T-cell (primary cell): Measurements from ENCODE around the gene FOXO3. TPM values are rescaled to one million over a fixed set of nuclear protein-coding genes. Genes with fewer than 3 reads are reported as not detected.

Experiments used
- ATAC-seq, 4 experiments: fragments of 200-7000 bp in 3 of 4; fragments of 150-1000 bp in 1 of 4; cut with Tn5 transposase; replicated peaks in 1 of 4; 1 replicate in 3 of 4; 2 replicates in 1 of 4; pipeline ENCODE4 v1.10.0; 2021; ENCODE audit warnings: moderate library complexity in 3 of 4, mild to moderate bottlenecking in 2 of 4, moderate number of reproducible peaks in 1 of 4
- CTCF ChIA-PET, 2 donors: fragments of 300-600 bp; sonication (Branson Sonifier 250); formaldehyde crosslinking; loops; one replicate each; lab custom pipeline; 2022; ENCODE audit warnings: antibody characterized with exemption in 2 of 2; lab: Charles Lee
- POLR2A ChIA-PET, 2 donors: fragments of 300-600 bp; sonication (Branson Sonifier 250); formaldehyde crosslinking; loops; one replicate each; lab custom pipeline; 2022; ENCODE audit warnings: antibody characterized with exemption in 2 of 2; lab: Charles Lee
- DNase-seq, 35 experiments: peaks; one replicate each; pipeline versions ENCODE4 v3.0.0 to v3.0.0-alpha.2; 2013 to 2023
- H3K27ac ChIP-seq: one replicate; pipeline ENCODE4 v1.5.1; 2013; ENCODE audit warnings: low read length
- H3K27me3 ChIP-seq, 2 experiments: replicated peaks in 1 of 2; 1 replicate in 1 of 2; 2 replicates in 1 of 2; pipeline versions ENCODE4 v1.6.1 to v1.7.0; 2013; ENCODE audit warnings: low read length in 1 of 2, mixed read lengths in 1 of 2; ENCODE audit not compliant: control insufficient read depth in 2 of 2, insufficient read depth in 2 of 2; ENCODE audit errors: extremely low read depth in 1 of 2
- H3K36me3 ChIP-seq, 2 donors: 1 replicate in 1 of 2; 2 replicates in 1 of 2; pipeline versions ENCODE4 v1.6.1 to v1.7.0; 2013; ENCODE audit warnings: low read length in 1 of 2; ENCODE audit not compliant: control insufficient read depth in 2 of 2, insufficient read depth in 1 of 2; ENCODE audit errors: extremely low read depth in 1 of 2
- H3K4me1 ChIP-seq, 2 experiments: 1 replicate in 1 of 2; 2 replicates in 1 of 2; pipeline versions ENCODE4 v1.6.1 to v1.7.0; 2013; ENCODE audit warnings: low read length in 2 of 2, mixed read lengths in 1 of 2; ENCODE audit not compliant: insufficient read depth in 2 of 2, control insufficient read depth in 1 of 2; ENCODE audit errors: extremely low read depth in 1 of 2
- H3K4me3 ChIP-seq, 2 donors: 1 replicate in 1 of 2; 2 replicates in 1 of 2; pipeline versions ENCODE4 v1.5.1 to v1.7.0; 2013; ENCODE audit warnings: mild to moderate bottlenecking in 2 of 2, low read length in 1 of 2, moderate library complexity in 1 of 2; ENCODE audit not compliant: control insufficient read depth in 1 of 2; ENCODE audit errors: extremely low read depth in 1 of 2
- H3K9me3 ChIP-seq: 2 replicates; pipeline ENCODE4 v1.7.0; 2013
- H3K27ac Mint-ChIP-seq, 2 donors: one replicate each; pipeline ENCODE4 v1.8.0; 2020 to 2021; ENCODE audit warnings: mild to moderate bottlenecking in 2 of 2, mixed read lengths in 2 of 2
- H3K27me3 Mint-ChIP-seq, 2 donors: one replicate each; pipeline ENCODE4 v1.8.0; 2021 to 2022; ENCODE audit warnings: mixed read lengths in 2 of 2
- H3K36me3 Mint-ChIP-seq: one replicate; pipeline ENCODE4 v1.8.0; 2021; ENCODE audit warnings: mixed read lengths
- H3K4me1 Mint-ChIP-seq, 3 donors: one replicate each; pipeline ENCODE4 v1.8.0; 2020 to 2022; ENCODE audit warnings: mixed read lengths in 3 of 3, mild to moderate bottlenecking in 1 of 3
- H3K4me3 Mint-ChIP-seq, 3 donors: one replicate each; pipeline ENCODE4 v1.8.0; 2020 to 2022; ENCODE audit warnings: mild to moderate bottlenecking in 3 of 3, mixed read lengths in 3 of 3, moderate library complexity in 3 of 3
- H3K9me3 Mint-ChIP-seq, 3 donors: one replicate each; pipeline ENCODE4 v1.8.0; 2020 to 2022; ENCODE audit warnings: mixed read lengths in 3 of 3
- WGBS: methylation state at CpG from one replicate; pipeline ENCODE4 v1.1.5; 2013; ENCODE audit warnings: missing lambda C conversion rate; ENCODE audit not compliant: insufficient coverage; 5-methylcytosine and 5-hydroxymethylcytosine counted together
- total RNA-seq, 35 experiments: library from RNA in 6 of 35; stranded (reverse) in 6 of 35; fragments of 120-200 nt in 1 of 35; gene quantifications; one replicate each; pipeline versions ENCODE4 v1.2.1 to v1.2.4 and lab custom pipeline; 2013 to 2026

FOXO3 gene
- total RNA-seq = 10 to 100 TPM; 21.5 to 26.2 (median 22.2) TPM
- 21.8 TPM for total RNA-seq (2013)
- total RNA-seq (lab: John Stamatoyannopoulos, UW) = 19.5 to 77.1 (median 52.4) reads per million in 29 experiments

DNA sequence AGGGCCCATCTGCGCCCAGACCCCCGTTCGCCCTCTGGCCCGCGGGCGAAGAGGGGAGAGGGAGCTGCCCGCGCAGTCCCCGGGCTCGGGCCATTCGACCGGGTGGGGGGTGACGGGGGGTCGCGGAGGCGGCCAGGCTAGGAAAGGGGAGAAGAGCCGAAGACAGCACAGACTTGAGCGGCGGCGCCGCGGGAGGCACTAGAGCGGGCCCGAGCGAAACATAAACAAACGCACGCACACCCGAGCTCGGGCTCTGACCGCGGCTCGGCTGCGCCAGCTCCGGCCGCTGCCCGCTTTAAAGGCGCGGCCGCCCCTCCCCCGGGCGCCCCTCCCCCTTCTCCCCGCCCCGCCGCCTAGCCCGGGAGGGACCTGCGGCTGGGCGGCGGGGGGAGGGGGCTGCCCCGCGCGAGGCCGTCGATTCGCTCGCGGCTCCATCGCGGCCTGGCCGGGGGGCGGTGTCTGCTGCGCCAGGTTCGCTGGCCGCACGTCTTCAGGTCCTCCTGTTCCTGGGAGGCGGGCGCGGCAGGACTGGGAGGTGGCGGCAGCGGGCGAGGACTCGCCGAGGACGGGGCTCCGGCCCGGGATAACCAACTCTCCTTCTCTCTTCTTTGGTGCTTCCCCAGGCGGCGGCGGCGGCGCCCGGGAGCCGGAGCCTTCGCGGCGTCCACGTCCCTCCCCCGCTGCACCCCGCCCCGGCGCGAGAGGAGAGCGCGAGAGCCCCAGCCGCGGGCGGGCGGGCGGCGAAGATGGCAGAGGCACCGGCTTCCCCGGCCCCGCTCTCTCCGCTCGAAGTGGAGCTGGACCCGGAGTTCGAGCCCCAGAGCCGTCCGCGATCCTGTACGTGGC, at the start of gene FOXO3:
TSS of gene FOXO3 (plus strand) at position 455 of the 846 bp plus-strand sequence. CDS start at position 747, 292 bp downstream.
- peaks cover 39 to 49% (median 44%) of the 10 kb centered on the region in 3 donors for H3K4me1 Mint-ChIP-seq
- peaks cover 11% of the 10 kb centered on the region for H3K36me3 Mint-ChIP-seq
- no peaks in the 10 kb centered on the region for H3K9me3 ChIP-seq
- H3K4me1 ChIP-seq = peaks cover 24 to 28% of the 10 kb centered on the region in 2 experiments
- H3K27ac ChIP-seq = peak within 1 kb of the TSS; percentile 80
- peak within 1 kb of the TSS; percentile 87 to 89 (median 87) for H3K4me3 Mint-ChIP-seq
- H3K36me3 ChIP-seq = peaks cover 0 to 9% of the 10 kb centered on the region in 2 donors
- H3K27me3 ChIP-seq = peaks cover 0 to 5% of the 10 kb centered on the region in 2 experiments
- no peaks in the 10 kb centered on the region for H3K9me3 Mint-ChIP-seq
- WGBS = under 1% methylated on average over 78 of the region's 110 CpGs
- ChIA-PET POLR2A (no interaction called here), CTCF (no interaction called here)
- peak within 1 kb of the TSS; percentile 96 to 97 for H3K4me3 ChIP-seq
- ATAC-seq (peak in 1 of 4 experiments; percentile 0), DNase-seq (peak in 34 of 35 experiments; percentile 36 to 78 (median 52))
- H3K27me3 Mint-ChIP-seq = no peaks in the 10 kb centered on the region
- H3K27ac Mint-ChIP-seq = peak within 1 kb of the TSS; percentile 85 to 88

DNA sequence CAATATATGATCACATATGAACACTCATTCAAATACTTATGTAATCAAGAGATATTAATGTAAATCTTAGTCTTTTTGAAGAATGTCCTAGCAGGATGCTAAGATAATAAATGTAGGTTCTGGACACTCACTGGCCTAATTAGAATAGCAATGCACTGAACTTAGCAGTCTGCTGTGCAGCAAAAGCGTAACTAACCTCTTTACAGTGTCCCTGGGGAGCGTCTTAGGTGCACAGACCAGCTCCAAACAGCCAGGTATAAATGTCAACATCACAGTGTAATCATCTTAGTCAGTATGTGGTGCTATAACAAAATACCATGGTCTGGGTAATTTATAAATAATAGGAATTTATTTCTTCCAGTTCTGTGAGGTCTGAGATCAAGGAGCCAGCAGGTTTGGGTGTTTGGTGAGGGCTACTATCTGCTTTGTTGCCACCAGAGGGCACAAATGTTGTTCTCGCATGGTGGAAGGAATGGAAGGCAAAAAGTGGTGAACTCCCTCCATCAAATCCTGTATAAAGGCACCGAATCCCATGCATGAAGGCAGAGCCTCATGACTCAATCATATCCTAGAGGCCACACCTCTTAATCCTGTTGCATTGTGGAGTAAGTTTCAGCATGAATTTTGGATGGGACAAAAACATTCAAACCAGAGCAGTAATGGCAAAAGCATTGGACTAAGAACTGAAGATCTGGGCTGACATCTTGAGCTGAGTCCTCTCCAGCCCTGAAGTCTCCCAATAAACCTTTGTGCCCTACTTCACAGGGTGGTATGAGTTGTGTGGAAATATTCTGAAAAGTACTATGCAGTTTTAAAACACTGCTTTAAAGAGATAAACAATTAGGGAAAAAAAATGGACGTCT, 41.8 kb upstream of the FOXO3 start:
- no peak overlapping the region for H3K27ac Mint-ChIP-seq
- Histone ChIP-seq H3K27ac (no peak overlapping the region), H3K9me3 (no peaks in the 10 kb centered on the region), H3K4me3 (no peak overlapping the region), H3K4me1 (no peaks in the 10 kb centered on the region), H3K36me3 (peaks cover 0 to 11% of the 10 kb centered on the region in 2 donors), H3K27me3 (no peaks in the 10 kb centered on the region)
- no peak overlapping the region for H3K4me3 Mint-ChIP-seq
- WGBS = 100% methylated on average over 1 of the region's 5 CpGs
- ChIA-PET CTCF (interaction anchor here (1.0 kb wide), 2 partner anchors 9 to 490 kb away, joined by 3 read pairs; no protein-coding TSS in a partner anchor), POLR2A (interaction anchor here in 1 of 2 donors (0.6 kb wide), 2 partner anchors 338 to 428 kb away, joined by 3 read pairs; no protein-coding TSS in a partner anchor)
- DNase-seq (peak in 1 of 35 experiments; percentile 19), ATAC-seq (no peak)
- H3K36me3 Mint-ChIP-seq = peaks cover 15% of the 10 kb centered on the region
- H3K4me1 Mint-ChIP-seq = no peaks in the 10 kb centered on the region
- H3K9me3 Mint-ChIP-seq = no peaks in the 10 kb centered on the region
- H3K27me3 Mint-ChIP-seq = no peaks in the 10 kb centered on the region

DNA sequence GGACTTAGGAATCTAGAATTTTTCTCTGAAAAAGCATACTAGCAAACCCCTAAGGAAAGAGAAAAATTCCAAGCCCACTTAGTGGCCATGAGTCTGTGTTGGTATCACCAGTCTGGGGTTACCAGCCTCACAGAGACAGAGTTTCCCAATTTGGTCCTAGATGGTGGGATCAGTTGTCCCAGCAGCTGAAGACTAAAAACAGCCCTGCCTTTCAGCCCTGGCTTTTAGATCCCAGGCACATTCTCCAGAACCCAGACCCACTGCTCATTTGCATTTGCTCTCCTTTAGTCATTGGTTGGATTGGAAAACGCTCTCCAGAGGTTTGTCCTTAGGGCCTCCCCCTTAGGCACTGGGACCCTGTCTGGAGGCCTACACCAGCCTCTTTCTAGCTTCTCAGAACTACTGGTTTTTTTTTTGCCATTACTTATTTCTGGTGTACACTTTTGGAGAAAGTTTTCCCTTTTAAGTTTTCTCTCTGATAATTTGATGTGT, 39.1 kb upstream of the FOXO3 start:
- no CpG with 5 or more reads among the region's 1 CpG for WGBS
- Mint-ChIP-seq H3K36me3 (peaks cover 15% of the 10 kb centered on the region), H3K27me3 (no peaks in the 10 kb centered on the region), H3K4me3 (no peak overlapping the region), H3K27ac (no peak overlapping the region), H3K4me1 (no peaks in the 10 kb centered on the region), H3K9me3 (no peaks in the 10 kb centered on the region)
- no peak for DNase-seq
- Histone ChIP-seq H3K27me3 (no peaks in the 10 kb centered on the region), H3K4me1 (no peaks in the 10 kb centered on the region), H3K4me3 (no peak overlapping the region), H3K36me3 (peaks cover 0 to 11% of the 10 kb centered on the region in 2 donors), H3K9me3 (no peaks in the 10 kb centered on the region), H3K27ac (no peak overlapping the region)
- POLR2A ChIA-PET = no interaction called here
- CTCF ChIA-PET = interaction anchor here in 1 of 2 donors (0.7 to 1.1 kb wide), 2 partner anchors 20 to 583 kb away, joined by 3 read pairs; no protein-coding TSS in a partner anchor
- no peak for ATAC-seq

DNA sequence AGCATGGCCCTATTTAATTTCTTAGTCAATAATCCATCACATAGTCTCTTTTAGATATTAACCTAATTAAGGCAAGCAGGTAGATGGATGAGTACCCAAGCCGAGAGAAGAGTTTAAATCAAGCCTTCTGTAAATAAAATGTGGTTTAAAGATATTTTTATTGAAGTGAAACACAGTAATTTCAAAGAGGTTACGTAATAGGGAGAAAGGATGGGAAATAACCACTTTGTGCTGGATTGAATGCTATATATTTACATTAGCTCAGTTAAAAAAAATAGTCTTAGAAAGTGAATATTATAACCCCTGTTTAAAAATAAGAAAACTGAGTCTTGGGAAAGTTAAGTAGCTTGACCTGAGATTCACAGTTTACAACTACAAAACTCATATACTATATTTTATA, 37.0 kb upstream of the FOXO3 start:
- DNase-seq (no peak), ATAC-seq (no peak)
- Mint-ChIP-seq H3K27ac (no peak overlapping the region), H3K9me3 (no peaks in the 10 kb centered on the region), H3K4me1 (no peaks in the 10 kb centered on the region), H3K36me3 (peaks cover 15% of the 10 kb centered on the region), H3K4me3 (no peak overlapping the region), H3K27me3 (no peaks in the 10 kb centered on the region)
- Histone ChIP-seq H3K9me3 (no peaks in the 10 kb centered on the region), H3K4me1 (no peaks in the 10 kb centered on the region), H3K36me3 (peaks cover 0 to 11% of the 10 kb centered on the region in 2 donors), H3K4me3 (no peak overlapping the region), H3K27ac (no peak overlapping the region), H3K27me3 (peaks cover 0 to 4% of the 10 kb centered on the region in 2 experiments)
- WGBS = no CpG with 5 or more reads among the region's 2 CpGs
- POLR2A ChIA-PET = interaction anchor here in 1 of 2 donors (0.6 kb wide), 1 partner anchor 869 kb away, joined by 3 read pairs; no protein-coding TSS in a partner anchor
- CTCF ChIA-PET = interaction anchor here (0.5 to 0.7 kb wide), 2 partner anchors 10 to 201 kb away, joined by 4 to 5 read pairs; no protein-coding TSS in a partner anchor

DNA sequence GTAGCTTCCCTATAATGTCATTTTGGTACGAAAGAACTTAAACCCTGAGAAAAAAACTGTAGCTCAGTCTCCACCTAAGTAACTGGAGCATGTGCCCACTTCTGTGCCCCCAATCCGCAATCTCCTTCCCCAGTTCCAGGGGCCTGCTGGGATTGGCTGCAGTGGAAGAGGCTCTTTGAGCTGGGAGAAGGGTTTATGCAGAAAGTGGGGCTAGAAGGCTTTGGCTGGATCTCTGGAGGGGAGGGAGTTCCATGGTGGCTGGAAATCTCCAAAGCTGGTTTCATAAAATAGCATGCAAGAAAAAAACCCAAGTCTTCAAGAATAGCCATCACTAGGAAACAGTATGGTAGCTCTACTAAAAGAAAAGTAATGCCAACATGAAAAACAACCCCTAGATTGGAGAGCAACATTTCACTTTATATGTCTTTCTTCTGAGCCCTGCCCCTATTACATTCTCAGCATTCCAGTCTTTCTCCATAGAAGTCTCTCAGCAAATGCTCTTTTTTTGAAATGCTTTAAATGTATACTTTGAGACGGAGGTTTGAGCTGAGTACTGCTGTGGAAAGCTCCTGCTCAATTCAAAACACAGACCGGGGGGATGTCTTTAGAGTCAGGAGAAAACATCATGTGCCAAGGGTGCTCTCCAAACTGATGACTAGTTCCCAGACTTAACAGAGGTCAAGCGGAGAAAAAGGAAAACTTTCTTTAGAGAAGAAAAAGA, 36.0 kb upstream of the FOXO3 start:
- Histone ChIP-seq H3K27ac (no peak overlapping the region), H3K4me1 (no peaks in the 10 kb centered on the region), H3K4me3 (no peak overlapping the region), H3K27me3 (peaks cover 0 to 4% of the 10 kb centered on the region in 2 experiments), H3K9me3 (no peaks in the 10 kb centered on the region), H3K36me3 (peaks cover 0 to 11% of the 10 kb centered on the region in 2 donors)
- no peaks in the 10 kb centered on the region for H3K9me3 Mint-ChIP-seq
- no peak overlapping the region for H3K4me3 Mint-ChIP-seq
- H3K36me3 Mint-ChIP-seq = peaks cover 15% of the 10 kb centered on the region
- ATAC-seq = no peak
- ChIA-PET POLR2A (interaction anchor here (0.6 to 0.7 kb wide), 2 partner anchors 359 to 868 kb away, joined by 3 read pairs; no protein-coding TSS in a partner anchor), CTCF (interaction anchor here (0.6 to 1.2 kb wide), 4 partner anchors 12 to 512 kb away, joined by 3 to 4 read pairs (median 3); no protein-coding TSS in a partner anchor)
- H3K4me1 Mint-ChIP-seq = no peaks in the 10 kb centered on the region
- WGBS = 92% methylated on average over 2 of the region's 5 CpGs
- no peak overlapping the region for H3K27ac Mint-ChIP-seq
- DNase-seq = no peak
- H3K27me3 Mint-ChIP-seq = no peaks in the 10 kb centered on the region
